Heart left ventricle (tissue), 16 donors: ENCODE results near the gene TUNAR. TPM values are rescaled to one million over a fixed set of nuclear protein-coding genes. Genes with fewer than 3 reads are reported as not detected.

Source experiments
- ATAC-seq, 4 donors: fragments of 200-7000 bp; cut with Tn5 transposase; one replicate each; pipeline ENCODE4 v1.9.1; 2020 to 2022; ENCODE audit warnings: moderate library complexity in 4 of 4, mild to moderate bottlenecking in 3 of 4, moderate number of reproducible peaks in 1 of 4
- DNase-seq, 5 donors: peaks; one replicate each; pipeline ENCODE4 v3.0.0-alpha.2; 2020
- H3K27ac ChIP-seq, 12 donors: fragments of 200-600 bp; sonication (generic) in 4 of 12; one replicate each; pipeline versions ENCODE4 v1.5.0 to v1.8.0; 2016 to 2022; ENCODE audit warnings: mild to moderate bottlenecking in 2 of 12
- H3K27me3 ChIP-seq, 9 donors: fragments of 200-600 bp; sonication (generic) in 2 of 9; one replicate each; pipeline versions ENCODE4 v1.5.1 to v1.8.0; 2016 to 2022; ENCODE audit warnings: mild to moderate bottlenecking in 3 of 9
- H3K36me3 ChIP-seq, 9 donors: fragments of 200-600 bp; sonication (generic) in 2 of 9; one replicate each; pipeline versions ENCODE4 v1.5.0 to v1.8.0; 2018 to 2022; ENCODE audit warnings: mild to moderate bottlenecking in 2 of 9
- H3K4me1 ChIP-seq, 12 donors: fragments of 200-600 bp; sonication (generic) in 4 of 12; one replicate each; pipeline versions ENCODE4 v1.5.0 to v1.8.0; 2016 to 2022; ENCODE audit warnings: mild to moderate bottlenecking in 3 of 12
- H3K4me3 ChIP-seq, 12 donors: fragments of 200-600 bp; sonication (generic) in 4 of 12; one replicate each; pipeline versions ENCODE4 v1.5.0 to v1.8.0; 2017 to 2022; ENCODE audit warnings: mild to moderate bottlenecking in 9 of 12, moderate library complexity in 4 of 12
- H3K9me3 ChIP-seq, 12 donors: fragments of 200-600 bp; sonication (generic) in 4 of 12; one replicate each; pipeline versions ENCODE4 v1.5.0 to v1.8.0; 2016 to 2022; ENCODE audit warnings: mild to moderate bottlenecking in 1 of 12
- CTCF ChIP-seq, 12 donors: fragments of 200-600 bp; sonication (generic) in 4 of 12; IDR thresholded peaks; one replicate each; pipeline versions ENCODE4 v1.5.0 to v1.8.0; 2018 to 2022; ENCODE audit warnings: antibody characterized with exemption in 12 of 12, mild to moderate bottlenecking in 5 of 12
- POLR2A ChIP-seq, 2 donors: fragments of 450-650 bp; IDR thresholded peaks; one replicate each; pipeline ENCODE4 v1.6.1; 2017; ENCODE audit warnings: antibody characterized with exemption in 2 of 2, mild to moderate bottlenecking in 2 of 2, moderate library complexity in 2 of 2
- WGBS, 4 donors: extraction: QIAGEN DNeasy Blood & Tissue Kit in 2 of 4; methylation state at CpG; one replicate each; pipeline versions ENCODE4 v1.1.5 to v1.1.7; 2013 to 2018; 5-methylcytosine and 5-hydroxymethylcytosine counted together
- intact Hi-C, 10 donors: fragments of 100-400 bp; cut with DNase I; formaldehyde crosslinking; loops; one replicate each; pipeline versions ENCODE4 v1.11.1 to v1.14.2; 2022
- long read RNA-seq, 3 donors: library from polyadenylated mRNA; unstranded; transcript quantifications; one replicate each; pipeline ENCODE4 v2.0.0, GENCODE V29; 2020 to 2021
- polyA plus RNA-seq, 2 donors: library from polyadenylated mRNA; stranded (reverse); fragments of 200-250 nt; gene quantifications; one replicate each; pipeline ENCODE4 v1.2.3, GENCODE V29; 2013
- total RNA-seq, 9 donors: library from RNA; depleted of rRNA in 2 of 9; stranded (reverse); fragments of >200 nt in 2 of 9; fragmentation: NEBNext Ultra II Directional in 3 of 9; extraction: Animal tissue kit (Norgen Biotek cat#: 25700) in 3 of 9; gene quantifications; one replicate each; pipeline versions ENCODE4 v1.1.0 to v1.2.4, GENCODE V29; 2016 to 2023
- donor health status: ischemic (EF 13 %, LVEDD 7.1; RV severe dilation, severe dysfunction).
- donor health status: healthy with polysubstance abuse.
- donor health status: DM: no; HTN: yes; CAD: no.
- donor health status: DM: no; HTN: no; CAD: no.
- donor health status: ischemic (EF 25% LVEDD 6.9; RV normal size, moderate dysfunction).
- donor health status: ischemic (EF 25% LVEDD 5.7; RV mildly dilated, moderate dysfunction).
- donor health status: healthy.
- donor health status: DM: yes; HTN: yes; CAD: no.
- donor health status: ischemic (EF 35%, LVEDD 5.7; RV mildly dilated, moderate dysfunction).
- donor health status: nonischemic (EF 11% LVEDD 7.7; RV severe dilation, severe dysfunction).
- donor health status: DM: yes; HTN: yes; CAD: no.
- donor health status: PGD.
- donor health status: ischemic (EF 29% LVEDD 5.4; RV normal size, mild dysfunction).
- donor health status: nonischemic (EF 23%, LVEDD 6.1; RV moderate dilation, normal function).

The TUNAR gene
- total RNA-seq (not detected), polyA plus RNA-seq (not detected)
- long read RNA-seq, donor 1, result 0 reads
- long read RNA-seq, donor 2, result 0 reads
- long read RNA-seq, donor 3, result 0 reads

GRCh38 chr14:95876761-95877538 lies at the start of gene TUNAR:
Gene TUNAR (plus strand): TSS chr14:95876832.
- ATAC-seq (no peak), DNase-seq (no peak)
- peak within 1 kb of the TSS in 10 of 12 donors; percentile 7 to 43 (median 20) for H3K4me3 ChIP-seq
- H3K36me3 ChIP-seq, result no peaks in the 10 kb centered on the region
- intact Hi-C loops, result no loop called here
- TF ChIP-seq POLR2A (IDR thresholded peaks at IDR 0.05), result no peak
- peak in 1 of 12 donors; percentile 8 for TF ChIP-seq CTCF (IDR thresholded peaks at IDR 0.05)
- 3 to 4% (median 3%) methylated on average over 22 to 70 of the region's 70 CpGs for WGBS, 4 donors
- H3K27me3 ChIP-seq, result peaks cover 22 to 88% (median 48%) of the 10 kb centered on the region in 9 donors
- H3K9me3 ChIP-seq, result no peaks in the 10 kb centered on the region
- peaks cover 0 to 15% (median 3%) of the 10 kb centered on the region in 12 donors for H3K4me1 ChIP-seq
- no peak within 1 kb of the TSS for H3K27ac ChIP-seq

GRCh38 chr14:95828649-95829265 lies 47.9 kb upstream of the TUNAR start:
- ATAC-seq (no peak), DNase-seq (no peak)
- no peak for TF ChIP-seq CTCF (IDR thresholded peaks at IDR 0.05)
- Histone ChIP-seq H3K36me3 (no peaks in the 10 kb centered on the region), H3K4me1 (no peaks in the 10 kb centered on the region), H3K27me3 (peaks cover 0 to 17% (median 0%) of the 10 kb centered on the region in 9 donors), H3K9me3 (peaks cover 0 to 6% (median 0%) of the 10 kb centered on the region in 12 donors), H3K4me3 (no peak overlapping the region), H3K27ac (no peak overlapping the region)
- WGBS, 4 donors, result 68 to 85% (median 74%) methylated on average over 3 of the region's 3 CpGs
- intact Hi-C loops, result no loop called here

GRCh38 chr14:95829321-95829720 lies 47.3 kb upstream of the TUNAR start:
- H3K27me3 ChIP-seq, result peaks cover 0 to 22% (median 0%) of the 10 kb centered on the region in 9 donors
- ATAC-seq, result no peak
- no peak for TF ChIP-seq POLR2A (IDR thresholded peaks at IDR 0.05)
- no peak for TF ChIP-seq CTCF (IDR thresholded peaks at IDR 0.05)
- no peak overlapping the region for H3K27ac ChIP-seq
- DNase-seq, result no peak
- intact Hi-C loops, result no loop called here
- H3K4me1 ChIP-seq, result no peaks in the 10 kb centered on the region
- 69 to 82% (median 77%) methylated on average over 3 of the region's 3 CpGs for WGBS, 4 donors
- no peak overlapping the region for H3K4me3 ChIP-seq
- H3K9me3 ChIP-seq, result peaks cover 0 to 6% (median 0%) of the 10 kb centered on the region in 12 donors
- no peaks in the 10 kb centered on the region for H3K36me3 ChIP-seq

- TF ChIP-seq POLR2A (IDR thresholded peaks at IDR 0.05) (no peak), CTCF (IDR thresholded peaks at IDR 0.05) (no peak)
- intact Hi-C loops, result no loop called here
- DNase-seq (no peak), ATAC-seq (no peak)
- Histone ChIP-seq H3K9me3 (peaks cover 0 to 4% (median 0%) of the 10 kb centered on the region in 12 donors), H3K27ac (no peak overlapping the region), H3K4me3 (no peak overlapping the region), H3K4me1 (no peaks in the 10 kb centered on the region), H3K27me3 (peaks cover 0 to 26% (median 0%) of the 10 kb centered on the region in 9 donors), H3K36me3 (no peaks in the 10 kb centered on the region)
- WGBS, 4 donors, result 47 to 75% (median 58%) methylated on average over 3 of the region's 3 CpGs
Measured at GRCh38 chr14:95830386-95830785, 46.2 kb upstream of the TUNAR start.
